HG03045 (cell line): ENCODE results near the gene FOXO1.
"Not testable (repeated sequence)": the region's sequence is repeated elsewhere in the genome, so short reads cannot be mapped to it uniquely, and the experiment has no call there.

ENCODE experiments used
- ATAC-seq: cut with Tn5 transposase; IDR thresholded peaks from one replicate; pipeline ENCODE4 v1.9.1; 2021; ENCODE audit warnings: mild to moderate bottlenecking, moderate library complexity; ENCODE audit not compliant: unreplicated experiment

Gene FOXO1

DNA sequence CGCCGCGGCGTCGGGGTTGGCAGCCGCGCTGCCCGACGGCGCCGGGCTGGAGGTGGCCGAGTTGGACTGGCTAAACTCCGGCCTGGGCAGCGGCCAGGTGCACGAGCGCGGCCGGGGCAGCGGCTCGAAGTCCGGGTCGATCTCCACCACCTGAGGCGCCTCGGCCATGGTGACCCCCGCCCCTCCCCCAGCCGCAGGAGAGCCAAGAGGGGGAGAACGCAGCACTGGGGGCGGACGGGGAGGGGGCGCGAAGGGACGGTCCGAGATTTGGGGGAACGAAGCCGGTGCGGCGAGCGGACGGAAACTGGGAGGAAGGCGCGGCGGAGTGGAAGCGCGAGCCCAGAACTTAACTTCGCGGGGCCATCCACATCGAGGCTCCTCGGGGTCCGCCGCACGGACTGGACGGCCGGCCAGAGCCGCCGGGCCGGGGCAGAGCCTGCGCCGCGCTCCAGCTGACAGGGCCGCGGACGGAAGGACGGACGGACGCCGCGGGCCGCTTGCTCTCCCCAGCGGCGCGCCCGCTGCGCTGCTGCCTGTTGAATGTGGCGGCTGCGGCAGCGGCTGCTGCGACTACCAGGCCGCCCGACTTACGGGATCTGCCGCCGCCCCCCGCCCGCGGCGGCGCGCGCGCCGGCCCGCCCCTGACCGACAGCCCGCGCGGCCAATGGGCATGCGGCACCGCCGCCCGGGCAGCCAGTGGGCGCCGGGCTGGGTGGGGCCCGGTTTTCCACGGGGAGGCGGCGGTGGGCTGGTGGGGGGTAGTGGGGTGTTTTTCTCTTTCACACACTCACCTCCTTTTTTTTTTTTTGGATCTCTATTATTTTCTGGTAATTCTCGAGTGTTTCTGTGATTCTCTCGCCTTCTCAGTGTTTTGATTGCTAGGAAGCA, at the start of gene FOXO1:
Gene FOXO1 (minus strand): TSS at position 597 of the 888 bp plus-strand sequence. CDS start 429 bp downstream, at position 168.
- peak; percentile 60 for ATAC-seq

DNA sequence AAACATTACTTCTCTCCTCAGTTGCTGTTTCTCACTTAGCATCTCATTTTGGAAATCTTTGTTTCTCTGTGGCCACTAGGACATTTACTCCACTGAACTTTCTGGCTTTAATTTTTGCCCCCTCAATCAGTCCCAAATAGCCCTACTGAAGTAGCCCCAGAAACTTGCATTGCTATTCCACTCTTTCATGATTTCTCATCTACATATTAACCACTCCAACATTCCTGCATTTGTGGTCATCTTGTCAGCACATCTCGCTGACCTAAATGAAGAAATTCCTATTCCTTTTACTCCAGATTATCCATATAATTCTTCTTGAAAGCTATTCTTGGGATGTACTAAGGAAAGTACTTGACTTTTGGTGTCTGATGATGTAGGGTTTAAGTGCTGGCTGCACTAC, 48.0 kb upstream of the FOXO1 start:
- not testable (repeated sequence) for ATAC-seq

GRCh38 chr13:40706439-40706838, 40.0 kb upstream of the FOXO1 start:
- no peak for ATAC-seq

- no peak for ATAC-seq
Measured at GRCh38 chr13:40697711-40698110, 31.3 kb upstream of the FOXO1 start.

DNA sequence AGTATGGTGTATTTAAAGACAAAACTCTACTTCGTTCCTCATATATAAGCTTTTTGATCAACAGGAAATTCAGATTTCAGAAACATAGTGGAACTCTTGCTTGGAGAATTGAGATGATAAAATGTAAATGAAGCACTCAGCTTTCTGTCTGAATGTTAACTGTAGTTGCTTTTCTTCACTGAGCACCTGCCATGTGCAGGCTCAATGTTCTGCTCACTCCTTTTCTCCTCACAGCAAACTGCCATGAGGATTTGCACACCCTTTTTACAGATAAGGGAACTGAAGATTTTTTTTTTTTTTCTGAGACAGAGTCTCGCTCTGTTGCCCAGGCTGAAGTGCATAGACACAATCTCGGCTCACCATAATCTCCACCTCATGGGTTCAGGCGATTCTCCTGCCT, 28.0 kb upstream of the FOXO1 start:
- ATAC-seq: no peak

- peak; percentile 50 for ATAC-seq
Measured at GRCh38 chr13:40692946-40693345, 26.5 kb upstream of the FOXO1 start.

DNA sequence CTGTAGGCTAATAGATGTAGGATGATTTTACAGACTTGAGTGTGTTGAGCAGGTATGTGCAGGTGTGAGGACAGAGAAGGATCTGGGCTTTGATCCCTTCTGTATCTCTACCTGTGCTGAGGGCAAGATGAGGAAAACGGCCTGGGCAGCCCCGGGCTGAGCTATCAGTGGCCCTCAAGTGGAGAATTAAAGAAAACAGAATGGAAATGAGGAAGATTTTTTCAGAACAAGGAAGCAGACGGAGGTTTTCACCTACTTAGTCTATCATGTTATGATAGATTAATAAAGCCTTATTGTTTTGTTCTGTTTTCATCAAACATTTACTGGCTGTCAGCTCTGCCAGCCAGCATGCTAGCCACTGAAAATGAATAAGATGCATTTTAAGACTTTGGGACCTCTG, 22.3 kb upstream of the FOXO1 start:
- ATAC-seq: no peak

GRCh38 chr13:40682449-40683240, 16.2 kb upstream of the FOXO1 start:
- no peak for ATAC-seq

- ATAC-seq: no peak
Measured at GRCh38 chr13:40681341-40682146, 15.1 kb upstream of the FOXO1 start.

DNA sequence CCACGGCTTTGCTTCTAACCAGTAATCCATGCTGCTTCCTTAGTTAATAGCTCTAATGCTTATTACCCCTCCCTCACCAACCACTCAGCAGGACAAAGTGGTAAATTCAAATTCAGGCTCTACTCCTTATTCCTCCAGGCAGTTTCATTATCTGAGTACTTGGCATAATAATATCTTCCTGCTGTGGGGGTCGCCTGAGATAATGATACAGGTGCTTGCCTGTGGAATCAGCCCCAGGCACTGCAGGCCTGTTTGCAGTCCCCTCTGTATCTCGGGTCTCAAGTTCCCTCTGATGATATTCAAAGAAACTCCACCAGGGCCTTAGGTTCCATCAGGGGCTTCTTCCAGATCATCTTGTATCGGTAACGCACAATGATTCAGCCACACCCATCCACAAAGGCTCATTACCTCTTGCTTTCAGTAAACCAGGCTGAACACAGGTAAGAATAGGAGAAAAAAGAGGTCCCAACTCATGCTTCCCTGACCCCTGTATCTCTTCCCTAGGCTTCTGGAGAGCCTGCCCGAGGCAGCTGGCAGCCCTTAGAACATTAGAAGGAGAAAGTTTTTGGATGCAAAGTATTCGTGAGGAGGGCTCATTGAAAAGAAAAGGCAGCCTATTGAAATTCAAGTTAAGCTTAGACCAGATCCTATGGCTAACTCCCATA, 14.3 kb upstream of the FOXO1 start:
- ATAC-seq: no peak

DNA sequence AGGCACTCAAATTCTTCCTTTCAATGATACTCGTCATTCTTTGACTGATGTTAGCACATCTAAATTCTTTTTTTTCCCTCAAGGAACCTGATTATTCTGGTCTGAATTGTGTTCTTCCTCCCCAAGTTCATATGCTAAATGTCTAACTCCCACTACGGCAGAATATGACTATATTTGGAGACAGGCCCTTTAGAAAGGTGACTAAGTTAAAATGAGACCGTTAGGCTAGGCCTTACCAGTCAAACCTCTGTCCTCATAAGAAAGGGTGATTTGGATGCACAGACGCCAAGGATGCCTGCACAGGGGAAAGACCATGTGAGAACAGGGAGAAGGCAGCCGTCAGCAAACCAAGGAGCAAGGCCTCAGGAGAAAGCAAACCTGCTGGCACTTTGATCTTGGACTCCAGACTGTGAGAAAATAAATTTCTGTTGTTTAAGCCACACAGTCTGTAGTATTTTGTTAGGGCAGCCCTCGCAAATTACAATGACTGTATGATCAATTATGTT, 13.1 kb upstream of the FOXO1 start:
- no peak for ATAC-seq

GRCh38 chr13:40677064-40677463, 10.6 kb upstream of the FOXO1 start:
- no peak for ATAC-seq

- ATAC-seq: no peak
Measured at GRCh38 chr13:40676007-40676406, 9.6 kb upstream of the FOXO1 start.

GRCh38 chr13:40673414-40673813, 7.0 kb upstream of the FOXO1 start:
- no peak for ATAC-seq

DNA sequence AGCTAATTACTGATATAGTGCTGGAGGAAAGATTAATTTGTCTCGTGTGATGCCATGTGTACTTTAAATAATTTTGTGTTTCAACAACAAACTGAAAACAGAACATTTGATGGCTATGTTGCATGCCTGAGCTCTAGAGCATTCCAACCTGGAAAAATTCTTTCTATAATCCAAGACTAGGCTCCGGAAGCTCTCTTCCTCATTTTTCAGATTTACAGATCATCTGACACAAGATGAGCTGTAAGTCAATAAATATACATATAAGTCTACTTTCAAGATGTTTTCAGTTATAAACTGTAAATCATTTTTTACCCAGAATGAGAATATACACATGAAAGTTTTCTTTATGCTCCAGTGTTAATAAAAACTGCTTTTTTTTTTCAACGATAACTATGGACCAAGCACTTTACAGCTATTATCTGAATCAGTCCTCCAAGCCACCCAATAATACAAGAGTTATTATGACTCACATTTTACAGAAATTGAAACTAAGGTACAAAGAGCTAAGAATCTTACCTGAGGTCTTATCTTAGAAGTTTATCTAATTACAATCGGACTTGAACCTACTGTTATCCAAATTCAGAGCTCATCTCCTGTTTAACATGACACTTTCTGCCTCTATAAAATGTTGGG, 6.4 kb upstream of the FOXO1 start:
- ATAC-seq: no peak

- no peak for ATAC-seq
Measured at GRCh38 chr13:40671956-40672764, 5.7 kb upstream of the FOXO1 start.

DNA sequence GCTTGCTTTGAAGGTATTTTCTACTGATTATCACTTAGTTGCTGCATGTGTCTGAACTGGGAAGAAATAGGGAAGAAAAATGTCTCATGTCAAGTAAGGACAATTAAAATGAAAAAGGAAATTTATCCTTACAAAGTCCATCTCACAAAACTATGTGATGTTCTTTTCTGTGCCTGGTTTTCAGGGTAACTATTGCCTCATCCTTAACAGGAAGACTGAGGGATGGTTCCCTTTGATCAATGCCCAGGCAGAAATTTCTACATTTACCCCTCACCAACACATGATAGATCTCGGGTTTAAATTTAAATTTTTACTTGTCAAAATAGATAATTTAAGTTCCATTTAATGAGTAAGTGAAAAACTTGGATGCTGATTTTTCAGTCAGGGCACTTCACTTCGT, 3.9 kb upstream of the FOXO1 start:
- ATAC-seq: no peak

DNA sequence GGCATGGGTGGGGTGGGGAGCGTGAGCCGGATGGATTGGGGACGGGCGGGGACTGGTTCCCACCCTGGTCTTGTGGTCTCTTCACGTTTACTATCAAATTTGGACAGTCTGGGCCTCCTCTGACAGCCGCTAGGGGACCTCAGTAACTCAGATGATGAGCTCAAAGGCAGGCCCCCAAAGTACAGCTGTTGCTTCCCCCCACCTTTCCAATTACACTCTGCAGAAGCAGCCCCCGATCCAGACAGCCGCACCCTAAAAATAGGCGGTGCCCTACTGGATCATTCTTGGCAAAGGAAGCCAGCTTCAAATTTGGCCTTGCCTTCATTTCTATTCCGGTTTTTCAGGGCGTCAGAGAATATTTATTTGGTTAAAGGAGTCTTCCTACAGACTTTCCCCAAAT, 1.9 kb upstream of the FOXO1 start:
- ATAC-seq: no peak

DNA sequence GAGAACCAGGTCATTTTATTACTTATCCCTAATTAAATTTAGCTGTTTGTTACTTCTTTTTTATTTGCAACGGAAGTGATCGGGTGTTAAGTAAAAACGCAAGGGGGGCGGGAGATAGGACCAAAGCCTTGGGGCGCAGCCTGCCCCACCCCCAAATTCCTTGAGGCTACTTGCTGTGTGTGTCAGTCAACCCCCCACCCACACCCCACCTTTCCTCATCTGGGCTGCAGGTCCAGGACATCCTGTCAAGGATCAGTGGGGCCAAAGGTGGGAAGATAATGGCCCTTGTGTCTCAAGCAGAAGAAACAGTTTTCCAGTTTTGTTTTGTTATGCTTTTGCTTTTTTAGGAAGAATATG, 1.2 kb upstream of the FOXO1 start:
- ATAC-seq: no peak
